ENCODE data around the gene MYF6. TPM values are rescaled to one million over a fixed set of nuclear protein-coding genes. Genes with fewer than 3 reads are reported as not detected.

MYF6 gene
- polyA plus RNA-seq, 1 experiment: 0.06 TPM

GRCh38 chr12:80684077-80684495 is 23.3 kb upstream of the MYF6 start:
- H3K4me3 ChIP-seq (ENCODE audit: low read depth, low read length): no peak overlapping the region
- no peaks in the 10 kb centered on the region for H3K36me3 ChIP-seq (ENCODE audit: control insufficient read depth, insufficient read depth, low read length)
- DNase-seq (ENCODE audit: low read depth): no peak
- TF ChIP-seq CTCF (IDR thresholded peaks at IDR 0.05; ENCODE audit: insufficient read depth, low read depth, low read length): no peak
- H3K27me3 ChIP-seq (ENCODE audit: control insufficient read depth, insufficient read depth, low read length): no peaks in the 10 kb centered on the region
- ChIA-PET CTCF (no interaction called here), POLR2A (no interaction called here)

DNA sequence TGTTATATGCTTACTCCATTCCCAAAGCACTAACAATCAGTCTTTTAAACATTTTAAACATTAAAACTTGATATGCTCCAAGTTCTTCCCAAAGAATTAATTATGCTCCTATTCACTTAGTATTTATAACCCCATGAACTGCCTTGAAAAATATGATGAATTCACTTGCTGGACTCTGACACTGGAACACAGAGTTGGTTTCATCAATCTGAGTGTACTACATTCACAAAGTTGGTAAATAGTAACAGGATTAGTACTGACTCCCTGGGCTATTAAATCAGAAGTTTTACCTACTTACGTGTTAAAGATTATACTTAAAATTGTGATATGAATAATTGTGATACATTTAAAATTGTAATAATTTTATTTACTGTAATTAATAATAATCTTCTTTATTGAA is 17.3 kb upstream of the MYF6 start:
- Histone ChIP-seq H3K27me3 (ENCODE audit: control insufficient read depth, insufficient read depth, low read length) (no peaks in the 10 kb centered on the region), H3K36me3 (ENCODE audit: control insufficient read depth, insufficient read depth, low read length) (no peaks in the 10 kb centered on the region), H3K4me3 (ENCODE audit: low read depth, low read length) (no peak overlapping the region)
- POLR2A ChIA-PET: no interaction called here
- no peak for TF ChIP-seq CTCF (IDR thresholded peaks at IDR 0.05; ENCODE audit: insufficient read depth, low read depth, low read length)
- CTCF ChIA-PET: interaction anchor here (1.2 kb wide), 1 partner anchor 91 kb away, joined by 3 read pairs; no protein-coding TSS in a partner anchor
- DNase-seq (ENCODE audit: low read depth): no peak

DNA sequence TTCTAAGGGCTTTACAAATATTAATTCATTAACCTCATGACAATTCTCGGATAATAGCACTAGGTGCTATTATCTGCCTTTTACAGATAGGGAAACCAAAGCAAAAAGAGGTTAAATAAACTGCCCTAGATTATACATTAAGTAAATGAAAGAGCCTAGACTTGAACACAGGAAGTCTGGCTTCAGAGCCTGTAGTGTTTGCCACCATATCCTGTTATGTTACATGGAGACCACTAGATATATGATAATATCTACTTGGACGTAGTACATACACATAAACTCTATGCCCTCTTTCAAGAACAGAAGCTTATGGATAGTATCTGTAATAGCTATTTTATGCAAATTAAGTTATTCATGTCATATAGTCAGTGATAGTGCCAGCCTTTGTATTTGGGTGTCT is 16.9 kb upstream of the MYF6 start:
- CTCF ChIA-PET: interaction anchor here (1.2 kb wide), 1 partner anchor 92 kb away, joined by 3 read pairs; no protein-coding TSS in a partner anchor
- no peak for TF ChIP-seq CTCF (IDR thresholded peaks at IDR 0.05; ENCODE audit: insufficient read depth, low read depth, low read length)
- POLR2A ChIA-PET: no interaction called here
- no peak for DNase-seq (ENCODE audit: low read depth)
- Histone ChIP-seq H3K4me3 (ENCODE audit: low read depth, low read length) (no peak overlapping the region), H3K36me3 (ENCODE audit: control insufficient read depth, insufficient read depth, low read length) (no peaks in the 10 kb centered on the region), H3K27me3 (ENCODE audit: control insufficient read depth, insufficient read depth, low read length) (no peaks in the 10 kb centered on the region)

GRCh38 chr12:80692114-80692513 is 15.3 kb upstream of the MYF6 start:
- H3K4me3 ChIP-seq (ENCODE audit: low read depth, low read length): no peak overlapping the region
- DNase-seq (ENCODE audit: low read depth): no peak
- CTCF ChIA-PET: no interaction called here
- no peak for TF ChIP-seq CTCF (IDR thresholded peaks at IDR 0.05; ENCODE audit: insufficient read depth, low read depth, low read length)
- POLR2A ChIA-PET: no interaction called here
- H3K27me3 ChIP-seq (ENCODE audit: control insufficient read depth, insufficient read depth, low read length): no peaks in the 10 kb centered on the region
- no peaks in the 10 kb centered on the region for H3K36me3 ChIP-seq (ENCODE audit: control insufficient read depth, insufficient read depth, low read length)

- TF ChIP-seq CTCF (IDR thresholded peaks at IDR 0.05; ENCODE audit: insufficient read depth, low read depth, low read length): no peak
Observed at GRCh38 chr12:80697270-80697887, 10.1 kb upstream of the MYF6 start.

More at GRCh38 chr12:80697270-80697887, 10.1 kb upstream of the MYF6 start:
- ChIA-PET CTCF (interaction anchor here (0.5 kb wide), 1 partner anchor 10 kb away, joined by 4 read pairs; no protein-coding TSS in a partner anchor), POLR2A (no interaction called here)
- DNase-seq (ENCODE audit: low read depth): no peak
- Histone ChIP-seq H3K27me3 (ENCODE audit: control insufficient read depth, insufficient read depth, low read length) (no peaks in the 10 kb centered on the region), H3K36me3 (ENCODE audit: control insufficient read depth, insufficient read depth, low read length) (no peaks in the 10 kb centered on the region), H3K4me3 (ENCODE audit: low read depth, low read length) (no peak overlapping the region)
